IMR-90 (cell line): ENCODE results near the gene SCYL2.

Experiments
- CEBPB ChIP-seq: IDR thresholded peaks from 2 replicates; pipeline ENCODE4 v1.6.1; 2012; ENCODE audit warnings: low read depth, low read length, improper control_type of control experiment
- CTCF ChIP-seq: conservative IDR thresholded peaks from 2 replicates; pipeline ENCODE4 v1.5.1; 2012; ENCODE audit warnings: mild to moderate bottlenecking, low read depth, low read length, improper control_type of control experiment
- FOS ChIP-seq: fragments of 150-350 bp; IDR thresholded peaks from 2 replicates; pipeline ENCODE4 v1.6.1; 2016; ENCODE audit warnings: low read depth, low read length
- MAFK ChIP-seq: IDR thresholded peaks from 2 replicates; pipeline ENCODE4 v1.6.1; 2012; ENCODE audit warnings: low read depth, low read length, improper control_type of control experiment
- MAZ ChIP-seq: IDR thresholded peaks from 2 replicates; pipeline ENCODE4 v1.6.1; 2012; ENCODE audit warnings: low read depth, mild to moderate bottlenecking, low read length, improper control_type of control experiment, moderate library complexity, borderline replicate concordance
- MXI1 ChIP-seq: IDR thresholded peaks from 2 replicates; pipeline ENCODE4 v1.6.1; 2012; ENCODE audit warnings: low read depth, mild to moderate bottlenecking, low read length, moderate library complexity, borderline replicate concordance
- POLR2A ChIP-seq: IDR thresholded peaks from 2 replicates; pipeline ENCODE4 v1.6.1; 2012; ENCODE audit warnings: mild to moderate bottlenecking, low read depth, low read length
- RAD21 ChIP-seq: IDR thresholded peaks from 2 replicates; pipeline ENCODE4 v1.6.1; 2012; ENCODE audit warnings: low read length, improper control_type of control experiment
- SMC3 ChIP-seq: fragments of 150-350 bp; IDR thresholded peaks from 2 replicates; pipeline ENCODE4 v1.6.1; 2016; ENCODE audit warnings: low read depth, mild to moderate bottlenecking, antibody characterized with exemption, low read length, moderate library complexity
- USF2 ChIP-seq: fragments of 150-350 bp; IDR thresholded peaks from 2 replicates; pipeline ENCODE4 v1.6.1; 2017; ENCODE audit warnings: mild to moderate bottlenecking, antibody characterized with exemption, low read length, low read depth

- no peak for TF ChIP-seq CTCF
- TF ChIP-seq USF2 = no peak
- no peak for TF ChIP-seq POLR2A
- no peak for TF ChIP-seq CEBPB
- TF ChIP-seq RAD21 = no peak
- no peak for TF ChIP-seq SMC3
- no peak for TF ChIP-seq MAFK
- TF ChIP-seq FOS = no peak
- TF ChIP-seq MXI1 = no peak
- no peak for TF ChIP-seq MAZ
Observed at GRCh38 chr12:100365411-100365810, 98.4 kb downstream of the SCYL2 start.
